Measurements from ENCODE around the gene THUMPD2.

DNA sequence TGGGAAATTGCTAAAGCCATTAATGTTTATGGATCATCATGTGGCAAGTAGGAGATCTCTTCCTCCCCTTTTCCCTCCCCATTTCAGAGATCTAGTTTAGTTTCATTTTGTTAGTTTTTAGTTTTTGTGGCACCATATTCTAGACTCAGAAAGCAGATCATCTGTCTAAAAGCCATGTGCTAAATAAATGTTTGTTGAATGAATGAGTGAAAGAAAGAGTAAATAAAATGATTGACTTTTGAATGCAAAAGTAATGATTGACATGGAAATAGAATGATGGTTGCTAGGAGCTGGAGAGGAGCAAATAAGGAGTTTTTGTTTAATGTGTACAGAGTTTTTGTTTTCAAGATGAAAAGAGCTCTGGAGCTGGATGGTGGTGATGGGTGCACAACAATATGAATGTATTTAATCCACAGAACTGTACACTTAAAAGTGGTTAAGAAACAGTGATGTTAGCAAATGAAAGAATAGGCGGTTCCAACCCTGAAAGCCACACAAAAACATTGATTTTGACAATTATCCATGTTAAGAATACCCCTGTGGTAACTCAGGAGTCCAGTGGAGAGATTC lies 89.7 kb downstream of the THUMPD2 start:
- TF ChIP-seq, protein P1, sequence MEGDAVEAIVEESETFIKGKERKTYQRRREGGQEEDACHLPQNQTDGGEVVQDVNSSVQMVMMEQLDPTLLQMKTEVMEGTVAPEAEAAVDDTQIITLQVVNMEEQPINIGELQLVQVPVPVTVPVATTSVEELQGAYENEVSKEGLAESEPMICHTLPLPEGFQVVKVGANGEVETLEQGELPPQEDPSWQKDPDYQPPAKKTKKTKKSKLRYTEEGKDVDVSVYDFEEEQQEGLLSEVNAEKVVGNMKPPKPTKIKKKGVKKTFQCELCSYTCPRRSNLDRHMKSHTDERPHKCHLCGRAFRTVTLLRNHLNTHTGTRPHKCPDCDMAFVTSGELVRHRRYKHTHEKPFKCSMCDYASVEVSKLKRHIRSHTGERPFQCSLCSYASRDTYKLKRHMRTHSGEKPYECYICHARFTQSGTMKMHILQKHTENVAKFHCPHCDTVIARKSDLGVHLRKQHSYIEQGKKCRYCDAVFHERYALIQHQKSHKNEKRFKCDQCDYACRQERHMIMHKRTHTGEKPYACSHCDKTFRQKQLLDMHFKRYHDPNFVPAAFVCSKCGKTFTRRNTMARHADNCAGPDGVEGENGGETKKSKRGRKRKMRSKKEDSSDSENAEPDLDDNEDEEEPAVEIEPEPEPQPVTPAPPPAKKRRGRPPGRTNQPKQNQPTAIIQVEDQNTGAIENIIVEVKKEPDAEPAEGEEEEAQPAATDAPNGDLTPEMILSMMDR (IDR thresholded peaks at IDR 0.05) = no peak
- no peak for TF ChIP-seq POLR2A (IDR thresholded peaks at IDR 0.05)

Data from thyroid gland (tissue), 4 donors.